NK-92 (cell line): ENCODE data around the gene APBB2.
"Not testable (repeated sequence)": the region's sequence is repeated elsewhere in the genome, so short reads cannot be mapped to it uniquely, and the experiment has no call there.

Source experiments
- DNase-seq: peaks from one replicate; lab custom pipeline; 2025; ENCODE audit not compliant: unreplicated experiment; lab: John Stamatoyannopoulos, UW

APBB2 gene

DNA sequence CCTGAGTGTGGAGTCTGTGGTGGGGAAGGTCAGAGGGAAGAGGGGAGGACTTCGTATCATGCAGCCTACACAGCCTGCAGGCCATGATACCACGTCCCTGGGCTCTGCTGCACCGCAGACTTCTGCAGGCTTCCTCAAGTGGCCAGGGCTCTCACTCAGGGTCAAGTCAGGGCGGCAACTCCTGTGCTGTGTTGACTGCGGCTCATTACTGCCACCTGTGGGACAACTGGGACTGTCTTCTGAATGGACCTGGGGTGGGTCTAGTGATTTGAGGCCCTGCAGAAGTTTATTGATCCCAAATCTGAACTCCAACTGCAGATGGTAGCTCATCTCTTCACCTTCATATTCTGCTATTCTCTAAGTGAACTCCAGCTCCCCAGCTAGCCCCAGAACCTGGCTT lies 297.5 kb downstream of the APBB2 start:
- DNase-seq: no peak

GRCh38 chr4:40916218-40916555 lies 298.2 kb downstream of the APBB2 start:
- no peak for DNase-seq

DNA sequence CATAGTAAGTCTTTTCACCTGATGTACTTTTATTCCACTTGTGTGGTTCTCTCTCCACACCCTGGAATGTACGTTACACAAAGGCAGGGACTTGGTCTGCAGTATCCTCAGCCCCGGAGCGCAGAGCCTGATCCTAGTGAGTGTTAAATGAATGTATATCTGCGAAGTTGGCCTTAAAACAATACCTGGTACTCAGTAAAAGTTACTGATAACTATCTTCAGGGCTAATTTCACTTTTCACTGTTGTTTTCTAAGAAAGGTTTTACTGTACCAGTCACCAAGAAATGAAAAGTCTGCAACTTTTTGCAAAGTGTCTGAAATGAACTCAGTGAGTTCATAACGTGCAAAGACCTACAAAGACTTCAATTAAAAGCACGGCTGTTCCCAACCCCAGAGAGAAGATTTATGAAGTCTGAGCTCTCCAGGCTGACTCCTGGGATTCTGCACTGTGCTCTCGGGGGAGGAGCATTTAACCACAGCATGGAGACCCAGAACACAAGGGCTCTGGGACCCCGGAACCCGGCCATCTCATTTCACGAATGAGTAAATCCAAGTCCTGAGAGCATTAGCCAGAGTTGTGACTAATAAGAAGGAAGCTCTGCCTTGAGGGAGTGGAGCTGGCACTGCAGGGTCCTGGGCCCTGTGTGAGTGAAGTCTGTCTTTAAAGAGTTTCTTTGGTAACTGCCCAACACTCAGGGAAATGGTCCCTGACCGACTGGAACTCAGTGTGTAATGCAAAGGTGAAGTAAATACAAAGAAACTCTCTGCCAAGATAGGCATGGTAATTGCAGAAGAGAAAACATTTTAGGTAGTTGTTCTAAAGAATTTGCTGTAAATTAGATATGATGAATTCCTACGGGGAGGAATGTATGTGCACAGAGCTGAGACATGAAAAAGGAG lies 298.8 kb downstream of the APBB2 start:
- no peak for DNase-seq

DNA sequence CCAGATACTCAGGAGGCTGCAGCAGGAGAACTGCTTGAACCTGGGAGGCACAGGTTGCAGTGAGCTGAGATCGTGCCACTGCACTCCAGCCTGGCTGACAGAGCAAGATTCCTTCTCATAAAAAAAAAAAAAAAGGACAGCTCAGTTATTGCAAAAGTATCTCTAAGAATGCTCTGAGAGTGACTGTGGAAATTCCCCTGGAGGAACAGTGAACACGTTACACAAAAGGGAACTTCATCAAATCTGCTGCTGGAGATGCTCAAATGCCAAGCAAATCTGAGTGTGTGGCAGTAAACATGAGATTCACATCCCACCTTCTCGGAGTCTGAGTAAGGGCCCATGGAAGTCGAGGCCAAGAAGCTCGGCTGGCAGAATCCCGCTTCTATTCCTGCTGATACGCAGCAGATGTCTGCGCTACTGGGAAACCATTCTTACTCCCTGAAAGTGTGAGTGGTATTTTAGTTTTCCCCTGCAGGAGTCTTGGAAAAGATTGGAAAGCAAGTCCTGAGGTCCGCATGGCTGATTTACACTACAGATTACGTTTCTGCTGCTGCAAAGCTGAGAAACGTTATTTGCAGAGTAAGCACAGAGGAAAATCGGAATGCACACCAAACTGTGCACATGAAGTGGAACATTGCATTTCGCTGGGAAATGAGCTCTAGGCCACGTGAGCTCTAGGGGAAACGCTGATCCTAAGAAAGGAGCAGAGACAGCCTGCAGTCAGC lies 301.7 kb downstream of the APBB2 start:
- DNase-seq: no peak

DNA sequence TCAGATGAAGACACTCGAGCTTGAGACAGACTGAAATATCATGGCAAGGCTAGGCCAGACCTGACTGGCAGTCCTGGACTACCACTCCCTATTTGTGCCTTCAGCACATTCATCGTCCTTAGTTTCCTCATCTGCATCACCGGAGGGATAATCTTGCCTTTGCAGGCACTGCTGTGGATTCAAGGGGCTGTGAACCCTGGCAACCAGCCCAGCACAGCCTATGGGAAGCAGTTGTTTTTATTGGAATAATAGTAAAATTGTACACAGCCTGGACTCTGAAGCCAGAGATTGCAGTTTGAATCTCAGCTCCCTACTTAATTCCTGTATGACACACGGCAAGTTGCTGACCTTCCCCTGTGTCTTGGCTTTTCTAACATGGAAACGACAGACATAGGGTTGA lies 303.6 kb downstream of the APBB2 start:
- no peak for DNase-seq

DNA sequence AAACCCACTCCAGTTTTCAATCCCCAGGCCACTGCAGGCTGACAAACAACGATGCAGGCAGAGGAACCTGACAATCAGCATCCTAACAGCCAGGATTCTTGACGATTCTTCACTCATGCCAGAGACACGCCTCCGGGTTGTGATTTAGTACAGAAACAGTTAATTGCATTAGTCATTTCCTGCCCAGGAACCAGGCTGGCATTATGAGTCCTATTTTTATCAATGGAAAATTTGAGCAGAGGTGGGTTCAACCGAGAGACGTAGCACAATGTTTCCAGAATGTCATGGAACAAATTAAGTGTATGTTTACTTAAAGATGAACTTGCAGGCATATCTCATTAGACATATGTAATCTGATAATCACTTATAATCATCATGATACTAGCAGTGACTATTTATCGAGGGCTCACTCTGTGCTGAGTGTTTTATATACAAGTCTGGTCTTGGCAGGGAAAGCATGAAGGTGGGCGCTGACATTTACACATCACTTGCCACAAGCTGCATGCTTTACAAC lies 304.9 kb downstream of the APBB2 start:
- DNase-seq: no peak

DNA sequence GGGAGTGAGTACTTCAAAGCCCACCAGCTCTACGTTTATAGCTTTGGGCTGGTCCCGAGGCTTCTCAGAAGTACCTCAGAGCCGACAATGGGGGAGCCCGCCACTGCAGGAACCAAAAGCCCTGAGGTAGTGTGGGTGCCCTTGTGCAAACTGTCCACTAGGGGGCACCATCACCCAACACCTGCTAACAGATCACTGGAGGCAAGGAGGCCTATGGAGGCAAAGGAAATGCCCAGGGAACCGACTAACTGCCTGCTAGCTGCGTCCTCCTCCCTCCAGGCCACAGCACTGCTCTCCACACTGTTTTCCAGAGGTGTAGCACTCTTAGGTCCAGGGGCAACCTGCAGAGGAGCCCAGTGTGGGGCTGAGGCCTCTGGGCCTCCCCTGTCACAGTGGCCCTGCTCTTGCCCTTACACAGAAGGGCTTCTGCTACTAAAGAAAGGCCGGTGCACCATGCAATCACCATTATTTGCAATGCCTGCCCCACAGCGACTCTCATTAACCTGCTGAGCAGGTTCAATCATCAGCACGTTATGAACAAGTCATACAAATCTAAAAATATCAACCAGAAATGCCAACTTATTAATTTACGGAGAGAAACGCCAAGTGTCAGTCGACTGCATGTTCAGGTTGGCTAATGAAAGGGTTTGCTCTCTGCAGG lies 305.5 kb downstream of the APBB2 start:
- no peak for DNase-seq

DNA sequence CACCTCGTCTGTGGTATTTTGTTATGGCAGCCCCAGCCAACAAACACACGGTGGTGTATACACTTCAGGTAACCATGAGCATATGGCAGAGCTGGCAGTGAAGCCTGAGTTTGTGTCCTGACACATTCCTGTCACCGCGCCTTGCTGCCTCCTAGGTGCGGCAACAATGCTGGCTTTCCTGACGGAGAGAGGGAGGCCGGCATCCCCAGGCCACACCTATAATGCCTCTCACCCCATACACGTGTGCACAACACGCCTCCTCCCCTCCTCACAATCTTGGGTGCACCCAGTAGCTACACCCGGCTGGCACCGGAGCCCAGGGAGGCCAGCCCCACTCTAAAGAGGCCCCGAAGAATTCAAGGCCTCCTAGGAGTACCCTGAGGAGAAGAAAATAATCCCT lies 306.0 kb downstream of the APBB2 start:
- DNase-seq: no peak

- no peak for DNase-seq
Observed at GRCh38 chr4:40905414-40905813, 308.9 kb downstream of the APBB2 start.

GRCh38 chr4:40900531-40900930 lies 313.8 kb downstream of the APBB2 start:
- not testable (repeated sequence) for DNase-seq

DNA sequence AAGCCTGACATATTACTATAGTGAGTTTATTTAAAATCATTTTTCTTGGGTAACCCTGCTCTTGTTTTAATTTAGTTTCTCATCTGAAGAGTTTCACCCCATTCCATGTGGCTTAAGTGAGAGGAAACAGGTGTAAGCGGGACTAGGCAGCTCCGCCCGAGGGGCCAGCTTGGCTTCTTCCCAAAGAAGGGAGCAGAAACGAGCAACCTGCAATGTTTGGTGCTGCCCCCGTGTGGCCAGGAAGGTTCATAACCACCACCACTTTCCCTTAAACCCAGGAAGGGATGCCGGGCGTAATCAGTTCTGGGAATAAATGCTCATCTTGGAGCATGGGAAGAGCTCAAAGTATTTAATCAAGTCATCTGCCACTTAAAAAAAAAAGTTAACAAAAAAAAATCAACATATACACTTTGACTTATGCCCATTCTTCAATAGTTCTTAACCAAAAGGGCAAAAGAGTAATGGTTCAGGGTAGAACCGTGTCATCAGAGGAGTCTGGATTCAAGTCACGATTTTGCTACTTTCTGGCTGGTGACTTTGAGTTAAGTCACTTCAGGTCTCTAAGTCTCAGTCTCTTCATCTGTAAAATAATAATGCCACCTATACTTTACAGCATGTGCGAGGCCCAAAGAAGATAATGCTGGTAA lies 316.7 kb downstream of the APBB2 start:
- DNase-seq: no peak

GRCh38 chr4:40890764-40891163 lies 323.6 kb downstream of the APBB2 start:
- DNase-seq: no peak

- no peak for DNase-seq
Observed at GRCh38 chr4:40890199-40890598, 324.1 kb downstream of the APBB2 start.

DNA sequence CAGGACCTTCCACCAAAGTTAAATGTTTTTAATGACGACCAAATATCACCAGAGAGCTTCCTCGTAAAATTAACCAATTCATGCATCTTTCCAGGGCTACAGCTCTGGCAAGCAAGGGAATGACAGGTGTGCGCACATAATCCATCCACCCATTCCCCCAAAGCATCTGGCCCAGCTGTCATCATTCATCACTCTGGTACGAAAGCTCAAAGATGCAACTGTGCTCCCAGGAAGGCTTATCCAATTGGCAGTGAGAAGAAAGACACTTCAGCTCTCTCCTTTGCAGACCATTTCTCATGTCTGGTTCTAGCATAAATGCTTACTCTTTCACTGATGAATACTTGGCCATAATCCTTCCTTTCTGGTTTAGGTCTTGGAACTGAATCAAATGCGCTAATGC lies 325.4 kb downstream of the APBB2 start:
- no peak for DNase-seq

DNA sequence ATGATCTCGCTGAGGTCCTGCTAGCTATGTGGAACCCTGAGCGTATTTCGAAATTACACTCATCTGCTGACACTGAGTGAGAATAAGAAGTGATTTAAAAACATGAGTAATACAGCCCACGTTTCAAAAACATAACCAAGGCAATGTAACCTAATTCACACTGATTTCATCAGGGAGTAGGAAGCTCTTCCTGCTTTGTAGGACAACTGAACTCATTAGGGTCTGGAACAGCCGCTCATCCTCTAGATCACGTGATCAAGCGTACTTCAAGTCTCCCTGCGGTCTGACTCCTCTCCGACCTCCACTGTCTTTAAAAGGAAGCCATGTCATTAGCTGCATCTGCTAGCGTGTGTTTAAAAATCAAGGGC lies 326.6 kb downstream of the APBB2 start:
- no peak for DNase-seq

DNA sequence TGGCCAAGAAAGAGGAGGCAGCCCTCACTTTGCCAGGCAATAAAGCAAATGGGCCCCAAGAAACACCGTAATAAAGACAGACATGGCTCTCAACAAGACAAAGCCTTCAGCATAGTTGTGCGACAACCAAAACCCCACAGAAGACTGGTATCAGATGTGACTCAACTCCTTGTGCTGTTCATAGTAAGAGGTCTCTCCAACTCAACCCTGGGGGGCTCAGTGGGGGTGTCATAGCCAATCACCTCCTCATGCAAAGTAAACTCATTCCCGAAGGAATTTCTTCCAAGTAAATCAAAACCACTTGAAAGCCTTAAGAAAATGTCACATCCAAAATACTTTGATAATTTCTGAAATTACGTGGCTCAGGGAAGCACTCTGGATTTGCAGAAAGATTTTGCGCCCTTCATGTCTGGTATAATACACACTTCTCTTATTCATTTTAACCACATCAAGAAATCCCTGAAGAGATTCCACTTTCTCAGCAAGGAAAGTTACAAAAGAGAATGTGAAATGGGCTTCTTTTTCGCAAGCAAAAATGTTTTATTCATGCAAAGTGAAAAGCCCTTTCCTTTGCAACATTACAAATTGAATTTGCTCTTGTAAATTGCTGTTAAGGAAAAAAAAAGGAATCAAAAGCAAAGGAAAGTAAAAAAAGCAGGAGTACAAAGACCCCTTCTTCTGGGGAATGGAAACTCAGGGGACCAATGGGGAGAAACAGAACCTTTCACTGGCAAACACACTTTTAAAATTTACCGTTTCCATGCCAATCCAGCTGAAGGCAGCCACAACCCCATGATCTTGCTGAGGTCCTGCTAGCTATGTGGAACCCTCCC lies 327.2 kb downstream of the APBB2 start:
- no peak for DNase-seq

DNA sequence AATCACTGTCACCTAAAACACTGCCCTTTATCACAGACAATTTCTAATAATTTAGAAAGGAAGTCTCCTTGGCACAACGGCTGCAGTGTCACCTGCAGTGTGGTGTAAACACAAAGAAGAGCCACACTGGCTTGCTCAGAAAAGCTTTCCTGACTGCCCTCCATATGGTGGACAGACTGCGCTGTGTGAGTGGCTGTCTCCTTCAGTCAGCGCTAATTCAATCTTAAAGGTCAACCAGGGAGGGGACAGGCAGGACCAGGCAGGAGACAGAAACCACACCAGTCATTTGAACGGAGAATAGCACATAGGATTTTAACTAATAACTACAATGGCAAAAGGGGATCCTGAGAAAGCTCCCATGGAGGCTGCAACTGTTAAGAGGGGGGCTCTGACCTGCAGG lies 332.5 kb downstream of the APBB2 start:
- no peak for DNase-seq

DNA sequence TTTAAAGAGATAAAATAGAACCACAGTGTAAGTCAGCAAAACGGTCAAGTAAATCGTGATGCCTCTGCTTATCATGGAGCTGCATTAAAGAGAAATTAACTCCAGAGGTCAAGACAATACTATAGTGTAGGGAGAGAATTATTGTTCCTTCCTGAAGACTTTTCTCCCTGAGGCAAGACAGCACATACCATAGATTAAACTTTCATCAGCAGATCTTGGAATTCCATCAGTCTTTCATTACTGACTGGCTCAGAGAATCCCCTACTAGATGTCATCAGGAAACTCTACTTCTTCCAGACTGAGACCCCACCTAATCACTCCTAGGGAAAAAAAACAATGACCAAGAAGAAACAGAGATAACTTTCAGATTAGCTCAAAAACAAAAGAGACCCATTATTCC lies 333.2 kb downstream of the APBB2 start:
- DNase-seq: no peak

GRCh38 chr4:40878548-40879055 lies 335.7 kb downstream of the APBB2 start:
- DNase-seq: no peak

GRCh38 chr4:40877081-40877480 lies 337.3 kb downstream of the APBB2 start:
- DNase-seq: no peak
